Spinal cord (tissue), 10 donors: ENCODE measurements around the gene HECTD4. TPM values are rescaled to one million over a fixed set of nuclear protein-coding genes. Genes with fewer than 3 reads are reported as not detected.
A peak's percentile ranks its signal among the peaks of the same experiment; 100 is the strongest.
"Not testable (repeated sequence)": the region's sequence is repeated elsewhere in the genome, so short reads cannot be mapped to it uniquely, and the experiment has no call there.

ENCODE experiments used
- DNase-seq, 6 donors: peaks; one replicate each; pipeline versions ENCODE4 v3.0.0 to v3.0.0-alpha.2; 2013 to 2015; ENCODE audit warnings: low spot score in 6 of 6, low read depth in 4 of 6
- H3K27ac ChIP-seq: one replicate; pipeline ENCODE4 v1.5.1; 2013; ENCODE audit warnings: low read depth, low read length, control low read depth
- H3K27me3 ChIP-seq: one replicate; pipeline ENCODE4 v1.6.1; 2013; ENCODE audit warnings: low read length; ENCODE audit not compliant: control insufficient read depth, insufficient read depth
- H3K36me3 ChIP-seq: one replicate; pipeline ENCODE4 v1.6.1; 2013; ENCODE audit warnings: low read length; ENCODE audit not compliant: control insufficient read depth, insufficient read depth
- H3K4me1 ChIP-seq: one replicate; pipeline ENCODE4 v1.6.1; 2013; ENCODE audit warnings: low read length; ENCODE audit not compliant: control insufficient read depth, insufficient read depth
- H3K4me3 ChIP-seq: one replicate; pipeline ENCODE4 v1.5.1; 2013; ENCODE audit warnings: low read depth, low read length, control low read depth
- H3K9me3 ChIP-seq: one replicate; pipeline ENCODE4 v1.6.1; 2013; ENCODE audit warnings: low read length; ENCODE audit not compliant: control insufficient read depth, insufficient read depth
- WGBS: methylation state at CpG from one replicate; pipeline ENCODE4 v1.1.5; 2013; ENCODE audit warnings: missing lambda C conversion rate; ENCODE audit not compliant: insufficient coverage; 5-methylcytosine and 5-hydroxymethylcytosine counted together
- polyA plus RNA-seq, 2 donors: library from polyadenylated mRNA; unstranded; fragments of 120-200 nt; gene quantifications; one replicate each; pipeline ENCODE4 v1.2.1, GENCODE V29; 2013; ENCODE audit not compliant: insufficient read length in 2 of 2
- total RNA-seq, 2 donors: library from RNA; depleted of rRNA in 1 of 2; stranded (reverse); fragments of 120-200 nt in 1 of 2; fragments of >200 nt in 1 of 2; gene quantifications; one replicate each; pipeline versions ENCODE4 v1.2.3 to v1.2.4, GENCODE V29; 2013 to 2014
- donor health status: healthy.

HECTD4 gene
- total and polyA plus RNA-seq, 4 donors, result 54.0 to 121 (median 111) TPM

GRCh38 chr12:112407683-112408082 is 25.5 kb upstream of the HECTD4 start:
- WGBS, result no CpG with 5 or more reads among the region's 6 CpGs
- H3K27me3 ChIP-seq, H3K27ac ChIP-seq, DNase-seq, H3K4me3 ChIP-seq, H3K9me3 ChIP-seq: not testable (repeated sequence)
- H3K36me3 ChIP-seq, result peaks cover 28% of the 10 kb centered on the region
- peaks cover 11% of the 10 kb centered on the region for H3K4me1 ChIP-seq

- DNase-seq, result no peak
- no peaks in the 10 kb centered on the region for H3K27me3 ChIP-seq
- no peaks in the 10 kb centered on the region for H3K9me3 ChIP-seq
- H3K27ac ChIP-seq, result no peak overlapping the region
- H3K4me3 ChIP-seq, result no peak overlapping the region
- peaks cover 28% of the 10 kb centered on the region for H3K36me3 ChIP-seq
- peaks cover 11% of the 10 kb centered on the region for H3K4me1 ChIP-seq
- 100% methylated on average over 1 of the region's 11 CpGs for WGBS
Observed at GRCh38 chr12:112406519-112407488, 24.6 kb upstream of the HECTD4 start.

DNA sequence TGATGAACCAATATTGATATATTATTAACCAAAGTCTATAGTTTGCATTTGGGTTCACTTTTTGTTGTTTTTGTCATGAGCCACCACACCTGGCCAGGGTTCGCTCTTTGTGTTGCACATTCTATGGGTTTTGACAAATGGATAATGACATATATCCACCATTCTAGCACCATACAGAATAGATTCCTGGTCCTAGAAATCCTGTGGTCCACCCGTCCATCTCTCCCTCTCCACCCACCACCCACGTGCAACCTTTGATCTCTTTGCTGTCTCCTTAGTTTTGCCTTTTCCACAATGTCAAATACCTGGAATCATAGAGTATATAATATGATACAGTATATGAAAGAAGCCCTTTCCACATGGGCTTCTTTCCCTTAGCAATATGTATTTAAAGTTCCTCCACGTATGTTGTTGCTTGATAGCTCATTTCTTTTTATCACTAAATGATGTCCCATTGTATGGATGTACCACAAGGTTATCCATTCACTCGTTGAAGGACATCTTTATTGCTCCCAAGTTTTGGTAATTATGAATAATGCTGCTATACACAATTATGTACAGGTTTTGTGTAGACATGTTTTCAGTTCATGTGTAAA is 19.8 kb upstream of the HECTD4 start:
- no peak for DNase-seq
- Histone ChIP-seq H3K27ac (no peak overlapping the region), H3K4me1 (no peaks in the 10 kb centered on the region), H3K36me3 (peaks cover 19% of the 10 kb centered on the region), H3K27me3 (no peaks in the 10 kb centered on the region), H3K4me3 (no peak overlapping the region), H3K9me3 (no peaks in the 10 kb centered on the region)
- WGBS, result no CpG with 5 or more reads among the region's 5 CpGs

DNA sequence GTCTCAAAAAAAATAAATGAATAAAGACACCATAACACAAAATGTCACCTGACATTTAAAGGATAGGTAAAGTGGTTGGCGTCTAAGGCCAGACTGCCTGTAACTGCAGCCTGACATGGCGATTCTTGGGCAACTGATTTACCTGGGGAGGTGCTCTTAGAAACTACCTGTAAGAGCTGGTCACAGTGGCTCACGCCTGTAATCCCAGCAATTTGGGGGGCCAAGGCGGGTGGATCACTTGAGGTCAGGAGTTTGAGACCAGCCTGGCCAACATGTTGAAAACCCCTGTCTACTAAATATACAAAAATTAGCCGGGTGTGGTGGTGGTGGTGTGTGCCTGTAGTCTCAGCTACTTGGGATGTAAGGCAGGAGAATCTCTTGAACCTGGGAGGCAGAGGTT is 18.8 kb upstream of the HECTD4 start:
- WGBS, result 84% methylated on average over 3 of the region's 5 CpGs
- H3K9me3 ChIP-seq, result no peaks in the 10 kb centered on the region
- no peak overlapping the region for H3K27ac ChIP-seq
- H3K36me3 ChIP-seq, result peaks cover 13% of the 10 kb centered on the region
- DNase-seq, result no peak
- H3K4me1 ChIP-seq, result no peaks in the 10 kb centered on the region
- H3K27me3 ChIP-seq, result no peaks in the 10 kb centered on the region
- H3K4me3 ChIP-seq, result no peak overlapping the region

DNA sequence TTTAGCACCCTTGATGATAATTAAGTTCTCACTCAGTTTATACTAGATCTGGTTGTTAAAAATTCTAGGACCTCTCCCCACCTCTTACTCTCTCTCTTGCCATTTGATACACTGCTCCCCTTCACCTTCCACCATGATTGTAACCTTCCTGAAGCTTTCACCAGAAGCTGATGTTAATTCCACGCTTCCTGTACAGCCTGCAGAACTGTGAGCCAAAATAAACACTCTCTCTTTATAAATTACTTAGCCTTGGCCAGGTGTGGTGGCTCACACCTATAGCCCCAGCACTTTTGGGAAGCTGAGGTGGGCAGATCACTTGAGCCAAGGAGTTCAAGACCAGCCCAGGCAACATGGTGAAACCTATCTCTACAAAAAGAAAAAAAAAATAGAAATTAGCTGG is 11.1 kb upstream of the HECTD4 start:
- no peak overlapping the region for H3K4me3 ChIP-seq
- no peak overlapping the region for H3K27ac ChIP-seq
- no peaks in the 10 kb centered on the region for H3K36me3 ChIP-seq
- no peaks in the 10 kb centered on the region for H3K27me3 ChIP-seq
- no peak for DNase-seq
- H3K4me1 ChIP-seq, result no peaks in the 10 kb centered on the region
- H3K9me3 ChIP-seq, result peaks cover 2% of the 10 kb centered on the region
- WGBS, result no CpG with 5 or more reads among the region's 1 CpG

- H3K9me3 ChIP-seq, DNase-seq: not testable (repeated sequence)
- WGBS, result 100% methylated on average over 1 of the region's 4 CpGs
Observed at GRCh38 chr12:112389922-112390654, 7.9 kb upstream of the HECTD4 start.

DNA sequence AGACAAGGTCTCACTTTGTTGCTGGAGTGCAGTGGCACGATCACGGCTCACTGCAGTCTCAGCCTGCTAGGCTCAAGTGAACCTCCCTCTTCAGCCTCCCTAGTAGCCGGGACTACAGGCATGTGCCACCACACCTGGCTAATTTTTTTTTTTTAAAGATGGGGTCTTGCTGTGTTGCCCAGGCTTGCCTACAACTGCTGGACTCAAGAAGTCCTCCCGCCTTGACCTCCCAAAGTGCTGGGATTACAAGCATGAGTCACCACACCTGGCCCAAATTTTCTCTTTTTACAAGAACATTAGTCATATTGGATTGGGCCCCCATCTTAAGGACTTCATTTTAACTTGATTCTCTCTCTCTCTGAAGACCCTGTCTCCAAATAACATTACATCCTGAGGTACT is 7.0 kb upstream of the HECTD4 start:
- no peak for DNase-seq
- WGBS, result 100% methylated on average over 1 of the region's 4 CpGs
- no peak overlapping the region for H3K4me3 ChIP-seq
- no peak overlapping the region for H3K27ac ChIP-seq
- no peaks in the 10 kb centered on the region for H3K9me3 ChIP-seq
- no peaks in the 10 kb centered on the region for H3K4me1 ChIP-seq
- H3K36me3 ChIP-seq, result no peaks in the 10 kb centered on the region
- H3K27me3 ChIP-seq, result no peaks in the 10 kb centered on the region

More at GRCh38 chr12:112389922-112390654, 7.9 kb upstream of the HECTD4 start:
- H3K27ac ChIP-seq, H3K27me3 ChIP-seq, H3K4me3 ChIP-seq, H3K4me1 ChIP-seq, H3K36me3 ChIP-seq: not testable (repeated sequence)

DNA sequence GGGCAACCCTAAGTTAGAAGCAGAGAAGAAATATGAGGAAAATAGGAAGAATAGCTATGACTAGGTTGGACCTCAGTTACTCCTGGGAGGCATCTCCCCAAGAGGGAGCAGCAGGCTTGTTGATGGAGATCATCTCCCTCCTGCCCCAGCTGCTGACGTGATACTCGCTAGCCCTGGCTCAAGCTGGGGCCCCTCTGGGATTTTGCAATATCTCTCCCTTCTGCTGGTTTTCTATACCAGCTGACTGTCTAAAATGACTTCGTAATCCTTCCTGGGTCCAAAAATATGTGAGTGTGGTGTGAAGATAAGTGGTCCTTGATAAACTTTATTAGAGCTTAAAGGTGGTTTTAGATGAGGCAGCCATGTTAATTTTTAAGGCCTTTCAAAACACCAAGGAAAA is 4.5 kb upstream of the HECTD4 start:
- H3K4me1 ChIP-seq, result peaks cover 3% of the 10 kb centered on the region
- H3K27ac ChIP-seq, result no peak overlapping the region
- DNase-seq, result no peak
- no peaks in the 10 kb centered on the region for H3K36me3 ChIP-seq
- 60% methylated on average over 1 of the region's 3 CpGs for WGBS
- no peak overlapping the region for H3K4me3 ChIP-seq
- H3K27me3 ChIP-seq, result no peaks in the 10 kb centered on the region
- H3K9me3 ChIP-seq, result no peaks in the 10 kb centered on the region

GRCh38 chr12:112382866-112383265 is 635 bp upstream of the HECTD4 start:
- no peak for DNase-seq
- Histone ChIP-seq H3K36me3 (no peaks in the 10 kb centered on the region), H3K4me1 (peaks cover 12% of the 10 kb centered on the region), H3K4me3 (peak overlapping the region; percentile 76), H3K27ac (peak overlapping the region; percentile 81), H3K9me3 (no peaks in the 10 kb centered on the region), H3K27me3 (no peaks in the 10 kb centered on the region)
- WGBS, result 80% methylated on average over 6 of the region's 11 CpGs
